Stimulated activated memory B cell treated with anti-CD40 and anti-IgM and Interleukin-4, amounts not matched to agents 10 μg/mL and 1 μg/mL and 100 μg/mL, for 72 hours (primary cell): ENCODE measurements around the gene ANAPC16.
"Not testable (repeated sequence)": the region's sequence is repeated elsewhere in the genome, so short reads cannot be mapped to it uniquely, and the experiment has no call there.

Source experiments
- ATAC-seq: fragments of 150-1000 bp; cut with Tn5 transposase; 2 replicates; pipeline ENCODE4 v1.10.0; 2021
- H3K27ac Mint-ChIP-seq: one replicate; pipeline ENCODE4 v1.8.0; 2022; ENCODE audit warnings: mild to moderate bottlenecking, mixed read lengths
- H3K27me3 Mint-ChIP-seq: one replicate; pipeline ENCODE4 v1.8.0; 2022; ENCODE audit warnings: mixed read lengths
- H3K36me3 Mint-ChIP-seq: one replicate; pipeline ENCODE4 v1.8.0; 2022; ENCODE audit warnings: mixed read lengths
- H3K4me1 Mint-ChIP-seq: one replicate; pipeline ENCODE4 v1.8.0; 2022; ENCODE audit warnings: mixed read lengths
- H3K4me3 Mint-ChIP-seq: one replicate; pipeline ENCODE4 v1.8.0; 2022; ENCODE audit warnings: mild to moderate bottlenecking, moderate library complexity, mixed read lengths
- H3K9me3 Mint-ChIP-seq: one replicate; pipeline ENCODE4 v1.8.0; 2022; ENCODE audit warnings: mixed read lengths

Gene ANAPC16

DNA sequence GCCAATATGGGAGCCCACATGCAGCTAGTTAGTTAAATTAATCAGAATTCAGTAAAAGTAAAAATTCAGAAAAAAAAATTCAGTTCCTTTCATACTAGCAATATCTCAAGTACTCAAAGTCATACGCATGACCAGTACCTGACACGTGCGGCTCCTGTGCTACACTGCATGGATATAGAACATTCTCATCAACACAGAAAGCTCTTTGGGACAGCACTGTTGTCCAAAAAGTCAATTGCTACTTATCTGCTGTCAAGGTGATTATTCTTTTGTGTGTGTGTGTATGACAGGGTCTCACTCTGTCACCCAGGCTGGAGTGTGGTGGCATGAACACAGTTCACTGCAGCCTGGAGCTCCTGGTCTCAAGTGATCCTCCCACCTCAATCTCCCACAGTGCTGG is 14.9 kb upstream of the ANAPC16 start:
- ATAC-seq: no peak
- no peak overlapping the region for H3K27ac Mint-ChIP-seq
- H3K4me1 Mint-ChIP-seq: no peaks in the 10 kb centered on the region
- H3K4me3 Mint-ChIP-seq: no peak overlapping the region
- no peaks in the 10 kb centered on the region for H3K27me3 Mint-ChIP-seq
- no peaks in the 10 kb centered on the region for H3K9me3 Mint-ChIP-seq
- H3K36me3 Mint-ChIP-seq: peaks cover 28% of the 10 kb centered on the region

DNA sequence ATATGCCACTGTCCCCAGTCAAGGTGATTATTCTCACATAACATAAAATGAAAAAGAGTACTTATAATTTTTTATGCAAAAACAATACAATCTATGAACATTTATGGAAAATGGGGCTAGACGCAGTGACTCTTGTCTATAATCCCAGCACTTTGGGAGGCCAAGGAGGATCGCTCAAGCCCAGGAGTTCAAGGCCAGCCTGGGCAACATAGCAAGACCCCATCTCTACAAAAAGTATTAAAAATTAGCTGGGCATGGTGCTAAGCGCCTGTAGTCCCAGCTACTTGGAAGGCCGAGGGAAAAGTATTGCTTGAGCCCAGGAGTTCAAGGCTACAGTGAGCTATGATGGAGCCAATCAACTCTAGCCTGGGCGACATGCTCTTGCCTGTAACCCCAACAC is 14.5 kb upstream of the ANAPC16 start:
- H3K27ac Mint-ChIP-seq: no peak overlapping the region
- no peaks in the 10 kb centered on the region for H3K4me1 Mint-ChIP-seq
- no peak for ATAC-seq
- H3K9me3 Mint-ChIP-seq: no peaks in the 10 kb centered on the region
- no peak overlapping the region for H3K4me3 Mint-ChIP-seq
- no peaks in the 10 kb centered on the region for H3K27me3 Mint-ChIP-seq
- H3K36me3 Mint-ChIP-seq: peaks cover 28% of the 10 kb centered on the region

- H3K27ac Mint-ChIP-seq: no peak overlapping the region
- H3K27me3 Mint-ChIP-seq: no peaks in the 10 kb centered on the region
- no peak for ATAC-seq
- H3K4me3 Mint-ChIP-seq: no peak overlapping the region
- no peaks in the 10 kb centered on the region for H3K9me3 Mint-ChIP-seq
- H3K4me1 Mint-ChIP-seq: no peaks in the 10 kb centered on the region
- H3K36me3 Mint-ChIP-seq: peaks cover 45% of the 10 kb centered on the region
Observed at GRCh38 chr10:72204296-72204695, 11.5 kb upstream of the ANAPC16 start.

- H3K27ac Mint-ChIP-seq: no peak overlapping the region
- no peak overlapping the region for H3K4me3 Mint-ChIP-seq
- H3K4me1 Mint-ChIP-seq: no peaks in the 10 kb centered on the region
- peaks cover 44% of the 10 kb centered on the region for H3K36me3 Mint-ChIP-seq
- no peaks in the 10 kb centered on the region for H3K9me3 Mint-ChIP-seq
- no peaks in the 10 kb centered on the region for H3K27me3 Mint-ChIP-seq
- no peak for ATAC-seq
Observed at GRCh38 chr10:72204724-72205123, 11.1 kb upstream of the ANAPC16 start.

DNA sequence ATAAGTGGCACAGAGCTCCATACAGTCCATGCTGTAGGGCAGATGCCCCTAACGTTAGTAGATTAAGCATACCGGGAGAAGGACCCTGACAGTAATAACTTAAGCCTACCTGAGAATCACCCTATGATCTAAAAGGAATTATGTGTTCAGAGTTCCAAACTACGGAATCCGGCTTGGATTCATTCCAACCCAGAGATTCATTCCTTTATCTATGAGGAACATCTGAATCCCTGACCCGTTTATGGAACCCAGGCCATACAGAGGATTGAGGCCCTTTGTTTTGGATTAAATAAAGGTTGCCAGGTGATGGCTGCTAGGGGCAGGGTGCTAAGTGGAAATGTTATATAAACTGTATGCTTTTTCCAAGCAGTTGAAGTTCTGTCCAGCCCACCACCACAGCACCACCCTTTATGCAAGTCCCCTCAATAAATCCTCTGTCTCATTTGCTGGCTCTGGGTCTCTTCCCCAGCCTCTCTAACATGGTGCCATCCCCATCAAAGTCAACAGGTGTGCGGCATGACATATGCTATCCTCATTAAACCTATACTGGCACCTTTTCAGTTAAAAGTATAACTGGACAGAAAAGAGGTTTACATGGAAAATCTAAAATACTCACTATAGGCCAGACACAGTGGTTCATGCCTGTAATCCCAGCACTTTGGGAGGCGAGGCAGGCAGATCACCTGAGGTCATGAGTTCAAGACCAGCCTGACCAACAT is 9.1 kb upstream of the ANAPC16 start:
- no peaks in the 10 kb centered on the region for H3K9me3 Mint-ChIP-seq
- no peaks in the 10 kb centered on the region for H3K4me1 Mint-ChIP-seq
- H3K27me3 Mint-ChIP-seq: no peaks in the 10 kb centered on the region
- no peak for ATAC-seq
- no peak overlapping the region for H3K27ac Mint-ChIP-seq
- H3K4me3 Mint-ChIP-seq: no peak overlapping the region
- peaks cover 48% of the 10 kb centered on the region for H3K36me3 Mint-ChIP-seq

DNA sequence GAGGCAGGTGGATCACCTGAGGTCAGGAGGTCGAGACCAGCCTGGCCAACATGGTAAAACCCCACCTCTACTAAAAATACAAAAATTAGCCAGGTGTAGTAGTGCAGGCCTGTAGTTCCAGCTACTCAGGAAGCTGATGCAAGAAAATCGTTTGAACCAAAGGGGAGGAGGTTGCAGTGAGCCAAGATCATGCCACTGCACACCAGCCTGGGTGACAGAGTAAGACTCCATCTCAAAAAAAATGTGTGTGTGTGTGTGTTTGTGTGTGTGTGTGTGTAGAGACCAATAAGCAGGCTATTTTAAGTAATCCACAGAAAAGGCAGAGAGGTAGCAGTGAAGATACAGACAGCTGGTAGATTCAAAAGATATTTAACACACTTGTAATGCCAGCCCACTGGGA is 7.3 kb upstream of the ANAPC16 start:
- not testable (repeated sequence) for ATAC-seq, H3K4me1 Mint-ChIP-seq, H3K4me3 Mint-ChIP-seq, H3K9me3 Mint-ChIP-seq, H3K27me3 Mint-ChIP-seq
- Mint-ChIP-seq H3K27ac (peak overlapping the region; percentile 27), H3K36me3 (peaks cover 48% of the 10 kb centered on the region)

DNA sequence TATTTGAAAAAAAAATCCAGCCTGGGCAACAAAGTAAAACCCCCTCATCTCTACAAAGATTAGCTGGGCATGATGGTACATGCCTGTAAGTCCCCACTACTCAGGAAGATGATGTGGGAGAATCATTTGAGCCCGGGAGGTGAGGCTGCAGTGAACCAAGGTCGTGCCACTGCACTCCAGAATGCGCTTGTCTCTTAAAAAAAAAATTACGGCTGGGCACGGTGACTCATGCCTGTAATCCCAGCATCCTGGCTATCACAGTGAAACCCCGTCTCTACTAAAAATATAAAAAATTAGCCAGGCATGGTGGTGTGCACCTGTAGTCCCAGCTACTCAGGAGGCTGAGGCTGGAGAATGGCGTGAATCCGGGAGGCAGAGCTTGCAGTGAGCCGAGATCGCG is 4.4 kb upstream of the ANAPC16 start:
- H3K27ac Mint-ChIP-seq: not testable (repeated sequence)

GRCh38 chr10:72211832-72212231 is 4.0 kb upstream of the ANAPC16 start:
- H3K4me3 Mint-ChIP-seq, H3K4me1 Mint-ChIP-seq, H3K27me3 Mint-ChIP-seq, H3K9me3 Mint-ChIP-seq, ATAC-seq, H3K27ac Mint-ChIP-seq: not testable (repeated sequence)
- H3K36me3 Mint-ChIP-seq: peaks cover 36% of the 10 kb centered on the region

More for the DNA sequence above, 4.4 kb upstream of the ANAPC16 start:
- ATAC-seq, H3K4me3 Mint-ChIP-seq, H3K4me1 Mint-ChIP-seq, H3K9me3 Mint-ChIP-seq, H3K27me3 Mint-ChIP-seq: not testable (repeated sequence)
- peaks cover 37% of the 10 kb centered on the region for H3K36me3 Mint-ChIP-seq

DNA sequence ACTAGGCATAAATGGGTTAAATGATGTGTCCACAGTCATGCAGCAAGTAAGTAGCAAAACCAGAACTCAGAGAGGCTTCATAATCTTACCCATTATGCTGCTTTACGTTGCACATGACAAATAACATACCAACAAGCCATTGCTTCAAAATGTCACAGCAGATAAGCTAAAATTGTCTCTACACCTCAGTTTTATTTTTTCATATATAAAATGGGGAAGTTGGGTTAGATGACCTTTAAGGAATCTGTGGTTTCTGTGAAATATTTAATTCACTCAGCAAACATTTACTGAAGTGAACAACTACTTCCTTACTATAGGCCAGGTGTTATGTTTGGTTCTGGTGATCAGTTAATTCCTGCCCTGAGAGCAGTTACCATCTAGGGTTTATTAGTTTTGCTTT is 2.5 kb downstream of the ANAPC16 start:
- peak; percentile 77 for ATAC-seq
- Mint-ChIP-seq H3K36me3 (peaks cover 12% of the 10 kb centered on the region), H3K4me1 (peaks cover 52% of the 10 kb centered on the region), H3K4me3 (peak overlapping the region; percentile 76), H3K27ac (peak overlapping the region; percentile 96), H3K9me3 (no peaks in the 10 kb centered on the region), H3K27me3 (no peaks in the 10 kb centered on the region)

GRCh38 chr10:72218726-72219125 is 2.9 kb downstream of the ANAPC16 start:
- peak overlapping the region; percentile 96 for H3K27ac Mint-ChIP-seq
- peak overlapping the region; percentile 76 for H3K4me3 Mint-ChIP-seq
- no peaks in the 10 kb centered on the region for H3K9me3 Mint-ChIP-seq
- H3K36me3 Mint-ChIP-seq: peaks cover 12% of the 10 kb centered on the region
- H3K27me3 Mint-ChIP-seq: no peaks in the 10 kb centered on the region
- no peak for ATAC-seq
- peaks cover 53% of the 10 kb centered on the region for H3K4me1 Mint-ChIP-seq

- H3K27me3 Mint-ChIP-seq: no peaks in the 10 kb centered on the region
- peaks cover 12% of the 10 kb centered on the region for H3K36me3 Mint-ChIP-seq
- H3K4me3 Mint-ChIP-seq: peak overlapping the region; percentile 76
- no peaks in the 10 kb centered on the region for H3K9me3 Mint-ChIP-seq
- ATAC-seq: no peak
- peaks cover 57% of the 10 kb centered on the region for H3K4me1 Mint-ChIP-seq
- peak overlapping the region; percentile 96 for H3K27ac Mint-ChIP-seq
Observed at GRCh38 chr10:72219235-72219814, 3.5 kb downstream of the ANAPC16 start.

- Mint-ChIP-seq H3K9me3 (no peaks in the 10 kb centered on the region), H3K36me3 (peaks cover 12% of the 10 kb centered on the region), H3K27me3 (no peaks in the 10 kb centered on the region), H3K27ac (peak overlapping the region; percentile 96), H3K4me3 (no peak overlapping the region), H3K4me1 (peaks cover 57% of the 10 kb centered on the region)
- ATAC-seq: no peak
Observed at GRCh38 chr10:72220637-72221036, 4.8 kb downstream of the ANAPC16 start.

GRCh38 chr10:72221278-72221677 is 5.5 kb downstream of the ANAPC16 start:
- no peak overlapping the region for H3K4me3 Mint-ChIP-seq
- peaks cover 59% of the 10 kb centered on the region for H3K4me1 Mint-ChIP-seq
- no peak overlapping the region for H3K27ac Mint-ChIP-seq
- no peaks in the 10 kb centered on the region for H3K27me3 Mint-ChIP-seq
- H3K9me3 Mint-ChIP-seq: no peaks in the 10 kb centered on the region
- H3K36me3 Mint-ChIP-seq: peaks cover 13% of the 10 kb centered on the region
- no peak for ATAC-seq

- no peaks in the 10 kb centered on the region for H3K9me3 Mint-ChIP-seq
Observed at GRCh38 chr10:72223743-72224101, 7.9 kb downstream of the ANAPC16 start.

DNA sequence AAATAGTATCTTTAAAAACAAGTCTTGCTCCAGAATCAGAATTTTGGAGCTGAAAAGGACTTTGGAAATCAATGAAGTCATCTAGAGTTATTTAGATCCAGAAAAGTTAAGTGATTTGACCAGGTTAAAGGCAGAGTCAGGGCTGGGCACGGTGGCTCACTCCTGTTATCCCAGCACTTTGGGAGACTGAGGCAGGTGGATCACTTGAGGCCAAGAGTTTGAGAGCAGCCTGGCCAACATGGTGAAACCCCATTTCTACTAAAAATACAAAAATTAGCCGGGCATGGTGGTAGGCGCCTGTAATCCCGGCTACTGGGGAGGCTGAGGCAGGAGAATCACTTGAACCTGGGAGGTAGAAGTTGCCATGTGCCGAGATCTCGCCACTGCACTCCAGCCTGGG is 8.4 kb downstream of the ANAPC16 start:
- H3K4me1 Mint-ChIP-seq: peaks cover 55% of the 10 kb centered on the region
- not testable (repeated sequence) for H3K9me3 Mint-ChIP-seq, H3K27me3 Mint-ChIP-seq, H3K4me3 Mint-ChIP-seq, ATAC-seq
- H3K36me3 Mint-ChIP-seq: peaks cover 15% of the 10 kb centered on the region
- H3K27ac Mint-ChIP-seq: peak overlapping the region; percentile 67

More at GRCh38 chr10:72223743-72224101, 7.9 kb downstream of the ANAPC16 start:
- Mint-ChIP-seq H3K36me3 (peaks cover 17% of the 10 kb centered on the region), H3K27ac (peak overlapping the region; percentile 67), H3K4me3 (peak overlapping the region; percentile 41), H3K27me3 (no peaks in the 10 kb centered on the region), H3K4me1 (peaks cover 55% of the 10 kb centered on the region)
- no peak for ATAC-seq

DNA sequence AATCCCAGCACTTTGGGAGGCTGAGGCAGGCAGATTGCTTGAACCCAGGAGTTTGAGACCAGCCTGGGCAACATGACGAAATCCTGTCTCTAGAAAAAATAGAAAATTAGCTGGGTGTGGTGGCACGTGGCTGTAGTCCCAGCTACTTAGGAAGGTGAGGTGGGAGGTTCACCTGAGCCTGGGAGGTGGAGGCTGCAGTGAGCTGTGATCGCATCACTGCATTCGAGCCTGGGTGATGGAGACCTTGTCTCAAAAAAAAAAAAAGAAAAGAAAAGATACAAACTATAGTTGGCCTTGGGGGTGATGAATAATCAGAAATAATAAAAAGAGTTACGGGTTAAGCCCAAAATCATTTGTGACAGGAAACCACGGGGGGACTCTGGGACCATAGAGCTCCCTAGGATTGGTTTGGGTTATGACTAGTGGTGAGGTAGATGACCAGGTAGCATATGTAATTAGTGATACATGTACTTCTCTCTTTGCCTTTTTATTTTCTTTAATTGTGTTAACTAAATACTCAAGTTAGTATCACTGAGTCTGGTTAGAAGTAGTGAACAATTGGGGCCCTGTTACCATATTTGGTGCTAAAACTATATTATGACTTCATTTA is 10.7 kb downstream of the ANAPC16 start:
- no peak overlapping the region for H3K27ac Mint-ChIP-seq
- H3K27me3 Mint-ChIP-seq: no peaks in the 10 kb centered on the region
- ATAC-seq: no peak
- H3K4me3 Mint-ChIP-seq: no peak overlapping the region
- peaks cover 50% of the 10 kb centered on the region for H3K4me1 Mint-ChIP-seq
- H3K9me3 Mint-ChIP-seq: no peaks in the 10 kb centered on the region
- H3K36me3 Mint-ChIP-seq: peaks cover 26% of the 10 kb centered on the region
